ENCODE data around the gene PPA2.
"Not testable (repeated sequence)": the region's sequence is repeated elsewhere in the genome, so short reads cannot be mapped to it uniquely, and the experiment has no call there.

The PPA2 gene

GRCh38 chr4:105473324-105474098 is at the start of gene PPA2:
TSS of gene PPA2 (minus strand) at chr4:105474062. CDS start at chr4:105474050, 12 bp downstream.
- peak; percentile 87 for DNase-seq (ENCODE audit: low spot score)

GRCh38 chr4:105520819-105521790 is 47.2 kb upstream of the PPA2 start:
- no peak for DNase-seq (ENCODE audit: low spot score)

- no peak for DNase-seq (ENCODE audit: low spot score)
These were observed 36.4 kb upstream of the PPA2 start for GRCh38 chr4:105510245-105510644.

- no peak for DNase-seq (ENCODE audit: low spot score)
These were observed 35.9 kb upstream of the PPA2 start for GRCh38 chr4:105509714-105510113.

- no peak for DNase-seq (ENCODE audit: low spot score)
These were observed 35.4 kb upstream of the PPA2 start for GRCh38 chr4:105509291-105509690.

GRCh38 chr4:105504744-105505143 is 30.9 kb upstream of the PPA2 start:
- no peak for DNase-seq (ENCODE audit: low spot score)

GRCh38 chr4:105503484-105503883 is 29.6 kb upstream of the PPA2 start:
- DNase-seq (ENCODE audit: low spot score): no peak

GRCh38 chr4:105496899-105497298 is 23.0 kb upstream of the PPA2 start:
- no peak for DNase-seq (ENCODE audit: low spot score)

- no peak for DNase-seq (ENCODE audit: low spot score)
These were observed 21.8 kb upstream of the PPA2 start for GRCh38 chr4:105495667-105496066.

GRCh38 chr4:105490523-105490922 is 16.7 kb upstream of the PPA2 start:
- DNase-seq (ENCODE audit: low spot score): no peak

- DNase-seq (ENCODE audit: low spot score): no peak
These were observed 10.0 kb upstream of the PPA2 start for GRCh38 chr4:105483840-105484239.

GRCh38 chr4:105474099-105474518 is 247 bp upstream of the PPA2 start:
- peak; percentile 93 for DNase-seq (ENCODE audit: low spot score)

GRCh38 chr4:105472871-105473323 is 965 bp downstream of the PPA2 start:
- no peak for DNase-seq (ENCODE audit: low spot score)

- DNase-seq (ENCODE audit: low spot score): no peak
These were observed 2.2 kb downstream of the PPA2 start for GRCh38 chr4:105471566-105472176.

GRCh38 chr4:105470766-105471165 is 3.1 kb downstream of the PPA2 start:
- DNase-seq (ENCODE audit: low spot score): no peak

- no peak for DNase-seq (ENCODE audit: low spot score)
These were observed 4.1 kb downstream of the PPA2 start for GRCh38 chr4:105469736-105470135.

GRCh38 chr4:105466580-105466979 is 7.3 kb downstream of the PPA2 start:
- DNase-seq (ENCODE audit: low spot score): no peak

- DNase-seq (ENCODE audit: low spot score): not testable (repeated sequence)
These were observed 9.3 kb downstream of the PPA2 start for GRCh38 chr4:105464563-105464962.

GRCh38 chr4:105462576-105462975 is 11.3 kb downstream of the PPA2 start:
- DNase-seq (ENCODE audit: low spot score): no peak

GRCh38 chr4:105461621-105462382 is 12.1 kb downstream of the PPA2 start:
- DNase-seq (ENCODE audit: low spot score): no peak

GRCh38 chr4:105461221-105461620 is 12.6 kb downstream of the PPA2 start:
- no peak for DNase-seq (ENCODE audit: low spot score)

- DNase-seq (ENCODE audit: low spot score): no peak
These were observed 13.6 kb downstream of the PPA2 start for GRCh38 chr4:105460306-105460705.
